Measurements from ENCODE around the gene NCKAP5.

Gene NCKAP5

DNA sequence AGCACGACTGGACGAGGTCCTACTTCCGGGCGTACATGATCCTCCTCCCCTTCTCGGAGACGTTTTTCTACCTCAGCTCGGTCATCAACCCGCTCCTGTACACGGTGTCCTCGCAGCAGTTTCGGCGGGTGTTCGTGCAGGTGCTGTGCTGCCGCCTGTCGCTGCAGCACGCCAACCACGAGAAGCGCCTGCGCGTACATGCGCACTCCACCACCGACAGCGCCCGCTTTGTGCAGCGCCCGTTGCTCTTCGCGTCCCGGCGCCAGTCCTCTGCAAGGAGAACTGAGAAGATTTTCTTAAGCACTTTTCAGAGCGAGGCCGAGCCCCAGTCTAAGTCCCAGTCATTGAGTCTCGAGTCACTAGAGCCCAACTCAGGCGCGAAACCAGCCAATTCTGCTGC, 923.1 kb downstream of the NCKAP5 start:
- DNase-seq, result no peak

- DNase-seq, result no peak
Measured at GRCh38 chr2:132642415-132642814, 925.8 kb downstream of the NCKAP5 start.

DNA sequence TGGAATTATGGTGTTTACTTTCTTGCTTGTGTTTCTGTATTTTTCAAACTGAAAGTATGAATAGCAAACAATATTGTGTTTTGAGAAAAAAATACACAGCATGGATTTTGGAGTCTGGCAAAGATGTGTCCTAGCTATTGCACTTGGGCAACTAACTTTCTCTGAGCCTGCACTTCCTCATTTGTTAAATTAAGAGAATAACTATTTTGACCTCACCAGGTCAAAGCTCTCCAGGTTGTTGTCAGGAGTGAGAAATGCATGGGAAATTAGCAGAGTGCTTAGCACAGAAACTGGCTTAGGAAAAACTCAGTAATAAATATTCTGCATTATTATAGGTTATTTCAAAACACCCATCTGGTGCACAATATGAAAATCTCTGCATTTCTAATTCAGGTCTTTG, 926.4 kb downstream of the NCKAP5 start:
- no peak for DNase-seq

DNA sequence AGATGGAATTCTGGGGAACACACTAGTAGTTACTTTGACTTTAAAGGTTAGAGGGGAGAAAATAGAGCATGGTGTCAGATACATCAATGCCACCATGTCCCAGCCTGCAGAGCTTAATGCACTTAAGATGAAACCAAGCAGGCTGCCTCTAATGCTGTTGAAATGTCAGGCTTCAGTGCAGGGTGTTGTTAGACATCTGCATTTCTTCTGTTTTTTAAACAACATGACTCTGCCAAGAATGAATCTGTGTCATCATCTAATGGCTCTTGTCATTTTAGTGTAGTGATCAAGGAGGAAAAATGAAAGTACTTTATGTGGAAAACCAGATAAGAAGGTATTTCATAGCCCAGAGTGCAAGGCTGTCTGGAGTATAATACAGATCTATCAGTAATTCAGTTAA, 928.1 kb downstream of the NCKAP5 start:
- DNase-seq, result no peak

- DNase-seq, result no peak
Measured at GRCh38 chr2:132638313-132639040, 929.8 kb downstream of the NCKAP5 start.

- no peak for DNase-seq
Measured at GRCh38 chr2:132636346-132636745, 931.9 kb downstream of the NCKAP5 start.

GRCh38 chr2:132633635-132634034, 934.6 kb downstream of the NCKAP5 start:
- no peak for DNase-seq

GRCh38 chr2:132632000-132632649, 936.1 kb downstream of the NCKAP5 start:
- DNase-seq, result no peak

- no peak for DNase-seq
Measured at GRCh38 chr2:132627536-132627935, 940.7 kb downstream of the NCKAP5 start.

GRCh38 chr2:132623096-132623839, 945.0 kb downstream of the NCKAP5 start:
- DNase-seq, result peak; percentile 53

All from right forelimb (tissue), 1 donor.